ENCODE measurements around the gene RAB11FIP4.

DNA sequence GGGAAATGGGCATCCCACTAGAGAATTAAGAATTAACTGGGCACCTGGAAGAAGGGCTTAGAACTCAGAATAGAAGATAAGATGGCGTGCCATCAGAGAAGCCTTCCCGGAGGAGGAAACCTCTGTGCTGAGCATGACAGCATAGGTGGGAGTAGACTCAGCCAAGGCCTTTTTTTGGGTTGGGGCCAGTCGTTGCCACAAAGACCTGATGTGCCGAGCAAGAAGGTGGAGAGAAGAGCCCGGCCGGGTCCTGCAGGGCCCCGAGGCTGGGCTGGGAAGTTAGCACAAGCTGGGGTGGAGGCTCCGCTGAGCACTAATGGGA, 1.1 kb upstream of the RAB11FIP4 start:
- TF ChIP-seq CTCF (IDR thresholded peaks at IDR 0.05 in 2 of 3, conservative IDR thresholded peaks at IDR 0.05 in 1 of 3; ENCODE audit: borderline replicate concordance in 1 of 3, insufficient read depth in 1 of 3, low read depth in 2 of 3, low read length in 2 of 3) (no peak), POLR2AphosphoS5 (IDR thresholded peaks at IDR 0.05; ENCODE audit: low read depth, low read length) (no peak)

Data from HCT116 (cell line).